Measurements from ENCODE around the gene CNTLN.
"Not testable (repeated sequence)": the region's sequence is repeated elsewhere in the genome, so short reads cannot be mapped to it uniquely, and the experiment has no call there.

The CNTLN gene

GRCh38 chr9:17134396-17135294 is at the start of gene CNTLN:
CNTLN (plus strand) TSS chr9:17135040; CDS start chr9:17135066, 26 bp downstream.
- peak; percentile 62 for DNase-seq

GRCh38 chr9:17088566-17088965 is 46.3 kb upstream of the CNTLN start:
- DNase-seq: no peak

GRCh38 chr9:17090041-17090440 is 44.8 kb upstream of the CNTLN start:
- DNase-seq: no peak

- peak; percentile 14 for DNase-seq
These were observed 18.4 kb upstream of the CNTLN start for GRCh38 chr9:17116400-17116837.

GRCh38 chr9:17117372-17117771 is 17.5 kb upstream of the CNTLN start:
- DNase-seq: no peak

GRCh38 chr9:17120203-17120602 is 14.6 kb upstream of the CNTLN start:
- DNase-seq: no peak

GRCh38 chr9:17121264-17121663 is 13.6 kb upstream of the CNTLN start:
- no peak for DNase-seq

- no peak for DNase-seq
These were observed 4.5 kb upstream of the CNTLN start for GRCh38 chr9:17130291-17130690.

- no peak for DNase-seq
These were observed 4.1 kb upstream of the CNTLN start for GRCh38 chr9:17130725-17131124.

GRCh38 chr9:17131494-17131893 is 3.3 kb upstream of the CNTLN start:
- DNase-seq: no peak

GRCh38 chr9:17135295-17136160 is 688 bp downstream of the CNTLN start:
- peak; percentile 47 for DNase-seq

- DNase-seq: no peak
These were observed 2.7 kb downstream of the CNTLN start for GRCh38 chr9:17137566-17137965.

GRCh38 chr9:17138503-17138902 is 3.7 kb downstream of the CNTLN start:
- no peak for DNase-seq

- DNase-seq: no peak
These were observed 5.6 kb downstream of the CNTLN start for GRCh38 chr9:17140418-17140817.

GRCh38 chr9:17148324-17148723 is 13.5 kb downstream of the CNTLN start:
- no peak for DNase-seq

GRCh38 chr9:17159469-17159868 is 24.6 kb downstream of the CNTLN start:
- DNase-seq: no peak

GRCh38 chr9:17160327-17160726 is 25.5 kb downstream of the CNTLN start:
- no peak for DNase-seq

GRCh38 chr9:17165764-17166163 is 30.9 kb downstream of the CNTLN start:
- DNase-seq: no peak

GRCh38 chr9:17166346-17166745 is 31.5 kb downstream of the CNTLN start:
- no peak for DNase-seq

- no peak for DNase-seq
These were observed 36.7 kb downstream of the CNTLN start for GRCh38 chr9:17171309-17172094.

- DNase-seq: not testable (repeated sequence)
These were observed 42.7 kb downstream of the CNTLN start for GRCh38 chr9:17177496-17177895.

- DNase-seq: no peak
These were observed 50.7 kb downstream of the CNTLN start for GRCh38 chr9:17185481-17186029.

GRCh38 chr9:17191082-17191481 is 56.2 kb downstream of the CNTLN start:
- no peak for DNase-seq
